Body of pancreas (tissue), 4 donors: Measurements from ENCODE around the gene SLC15A4.

Experiments
- POLR2A ChIP-seq, 3 donors: fragments of 450-650 bp; IDR thresholded peaks; one replicate each; pipeline ENCODE4 v1.6.1; 2016; ENCODE audit warnings: antibody characterized with exemption in 3 of 3, mild to moderate bottlenecking in 2 of 3
- TF ChIP-seq, protein P1 (sequence below), 7 experiments: fragments of 450-650 bp in 4 of 7; fragments of 200-600 bp in 3 of 7; sonication (generic) in 3 of 7; IDR thresholded peaks; one replicate each; pipeline ENCODE4 v1.5.1; 2016 to 2019; ENCODE audit warnings: antibody characterized with exemption in 7 of 7

DNA sequence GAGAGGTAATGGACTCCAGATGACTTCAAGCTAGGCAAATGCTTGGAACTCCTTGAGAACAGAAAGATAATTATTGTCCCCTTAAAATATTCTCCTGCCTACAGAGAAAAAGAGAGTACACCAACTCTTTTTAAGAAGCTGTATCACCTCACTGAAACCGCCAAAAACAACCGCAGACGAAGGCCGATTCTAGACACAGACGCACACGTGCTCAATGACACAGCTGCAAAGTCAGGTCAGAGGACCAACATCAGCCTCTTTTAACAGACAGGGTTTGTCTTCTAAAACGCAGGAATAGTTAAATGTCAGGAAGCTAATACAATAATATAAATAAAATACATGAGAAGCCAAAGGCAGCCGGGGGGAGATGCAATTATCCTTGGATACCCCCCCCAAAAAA, 19.0 kb downstream of the SLC15A4 start:
- TF ChIP-seq POLR2A (IDR thresholded peaks at IDR 0.05) = no peak
- TF ChIP-seq, protein P1, sequence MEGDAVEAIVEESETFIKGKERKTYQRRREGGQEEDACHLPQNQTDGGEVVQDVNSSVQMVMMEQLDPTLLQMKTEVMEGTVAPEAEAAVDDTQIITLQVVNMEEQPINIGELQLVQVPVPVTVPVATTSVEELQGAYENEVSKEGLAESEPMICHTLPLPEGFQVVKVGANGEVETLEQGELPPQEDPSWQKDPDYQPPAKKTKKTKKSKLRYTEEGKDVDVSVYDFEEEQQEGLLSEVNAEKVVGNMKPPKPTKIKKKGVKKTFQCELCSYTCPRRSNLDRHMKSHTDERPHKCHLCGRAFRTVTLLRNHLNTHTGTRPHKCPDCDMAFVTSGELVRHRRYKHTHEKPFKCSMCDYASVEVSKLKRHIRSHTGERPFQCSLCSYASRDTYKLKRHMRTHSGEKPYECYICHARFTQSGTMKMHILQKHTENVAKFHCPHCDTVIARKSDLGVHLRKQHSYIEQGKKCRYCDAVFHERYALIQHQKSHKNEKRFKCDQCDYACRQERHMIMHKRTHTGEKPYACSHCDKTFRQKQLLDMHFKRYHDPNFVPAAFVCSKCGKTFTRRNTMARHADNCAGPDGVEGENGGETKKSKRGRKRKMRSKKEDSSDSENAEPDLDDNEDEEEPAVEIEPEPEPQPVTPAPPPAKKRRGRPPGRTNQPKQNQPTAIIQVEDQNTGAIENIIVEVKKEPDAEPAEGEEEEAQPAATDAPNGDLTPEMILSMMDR (IDR thresholded peaks at IDR 0.05) = no peak
